Activated CD4-positive, CD25-positive, alpha-beta regulatory T cell (primary cell): ENCODE data around the gene VCL.
"Not testable (repeated sequence)": the region's sequence is repeated elsewhere in the genome, so short reads cannot be mapped to it uniquely, and the experiment has no call there.

ENCODE experiments used
- DNase-seq, 4 experiments: peaks; one replicate each; lab custom pipeline; 2025; lab: John Stamatoyannopoulos, UW

The VCL gene

GRCh38 chr10:74107391-74107790, 109.5 kb downstream of the VCL start:
- DNase-seq, result no peak

- DNase-seq, result no peak
These were observed 111.5 kb downstream of the VCL start for GRCh38 chr10:74109452-74109851.

- no peak for DNase-seq
These were observed 112.2 kb downstream of the VCL start for GRCh38 chr10:74110120-74110519.

- no peak for DNase-seq
These were observed 113.9 kb downstream of the VCL start for GRCh38 chr10:74111799-74112198.

- no peak for DNase-seq
These were observed 115.6 kb downstream of the VCL start for GRCh38 chr10:74113546-74113945.

GRCh38 chr10:74114041-74114448, 116.1 kb downstream of the VCL start:
- no peak for DNase-seq

- no peak for DNase-seq
These were observed 119.8 kb downstream of the VCL start for GRCh38 chr10:74117738-74118137.

- DNase-seq, result no peak
These were observed 120.9 kb downstream of the VCL start for GRCh38 chr10:74118804-74119203.

GRCh38 chr10:74120911-74121310, 123.0 kb downstream of the VCL start:
- DNase-seq, result no peak

GRCh38 chr10:74121368-74121767, 123.5 kb downstream of the VCL start:
- no peak for DNase-seq

- no peak for DNase-seq
These were observed 124.1 kb downstream of the VCL start for GRCh38 chr10:74122060-74122459.

GRCh38 chr10:74123081-74123480, 125.2 kb downstream of the VCL start:
- DNase-seq, result no peak

- no peak for DNase-seq
These were observed 136.3 kb downstream of the VCL start for GRCh38 chr10:74133923-74134820.

- DNase-seq, result no peak
These were observed 137.5 kb downstream of the VCL start for GRCh38 chr10:74135452-74135851.

GRCh38 chr10:74137992-74138391, 140.1 kb downstream of the VCL start:
- DNase-seq, result no peak

- not testable (repeated sequence) for DNase-seq
These were observed 140.7 kb downstream of the VCL start for GRCh38 chr10:74138596-74138995.

- DNase-seq, result no peak
These were observed 142.1 kb downstream of the VCL start for GRCh38 chr10:74139981-74140380.

GRCh38 chr10:74140553-74140952, 142.6 kb downstream of the VCL start:
- no peak for DNase-seq

GRCh38 chr10:74145133-74145532, 147.2 kb downstream of the VCL start:
- no peak for DNase-seq

- DNase-seq, result not testable (repeated sequence)
These were observed 149.1 kb downstream of the VCL start for GRCh38 chr10:74146980-74147379.

- DNase-seq, result peak; percentile 64 to 74 (median 68)
These were observed 152.5 kb downstream of the VCL start, which contains the start of gene AP3M1 for GRCh38 chr10:74150204-74150989. AP3M1 (minus strand) TSS chr10:74150828; CDS start chr10:74138379, 12,449 bp downstream.

GRCh38 chr10:74150990-74151878, 153.3 kb downstream of the VCL start, which contains the start of gene ADK:
ADK (plus strand) TSS chr10:74151221; CDS start chr10:74151279, 58 bp downstream.
- peak; percentile 97 to 99 (median 98) for DNase-seq
